NOMO-1 (cell line): ENCODE measurements around the gene FANCC.

Experiments
- DNase-seq, 2 experiments: peaks; one replicate each; lab custom pipeline; 2025; ENCODE audit not compliant: unreplicated experiment in 2 of 2; lab: John Stamatoyannopoulos, UW

The FANCC gene

DNA sequence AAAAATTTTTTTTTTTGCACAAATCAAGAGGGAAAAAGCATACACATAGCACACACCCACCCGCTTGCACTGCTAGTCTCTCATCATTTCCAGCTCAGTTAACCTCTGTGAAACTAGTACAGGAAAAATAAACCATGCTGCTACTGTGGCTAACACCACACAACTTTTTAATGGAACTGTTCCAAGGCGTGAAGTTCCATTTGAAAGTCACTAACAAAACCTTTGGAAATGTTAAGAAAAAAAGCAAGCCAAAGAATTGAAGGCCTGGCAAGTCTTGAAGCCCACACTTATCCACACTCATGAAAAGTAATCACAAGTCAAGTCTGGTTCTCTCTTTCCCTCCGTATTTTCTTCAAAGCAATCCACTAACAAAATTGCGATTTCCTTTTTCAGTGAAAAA lies 116.3 kb downstream of the FANCC start:
- DNase-seq, result no peak

DNA sequence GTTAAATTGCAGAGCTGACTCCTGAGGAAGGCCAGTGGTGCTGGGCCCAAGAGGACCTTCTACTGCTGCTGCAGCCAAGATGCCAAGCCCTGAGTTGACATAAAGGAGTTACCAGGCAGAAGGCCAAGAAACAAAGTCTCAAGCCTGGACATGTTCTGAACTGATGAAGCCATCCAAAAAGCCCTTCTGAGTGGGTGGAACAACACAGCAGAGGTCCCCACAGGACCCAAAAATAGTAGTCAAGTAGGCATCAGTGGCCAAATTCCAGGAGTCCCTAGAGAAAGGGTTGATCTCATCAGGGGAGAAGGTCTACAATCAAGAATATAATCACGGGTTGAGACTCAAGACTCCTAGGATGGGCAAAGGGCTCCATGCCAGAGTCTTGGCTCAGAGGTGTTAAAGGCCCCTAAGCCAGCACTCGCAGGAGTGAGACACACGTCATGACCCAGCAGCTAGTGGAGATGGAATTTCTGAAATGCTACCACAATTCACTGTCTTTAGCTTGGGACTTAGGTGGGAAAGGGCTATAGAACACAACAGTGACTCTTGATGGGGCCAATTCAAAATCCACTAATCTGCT lies 119.7 kb downstream of the FANCC start:
- DNase-seq, result no peak

DNA sequence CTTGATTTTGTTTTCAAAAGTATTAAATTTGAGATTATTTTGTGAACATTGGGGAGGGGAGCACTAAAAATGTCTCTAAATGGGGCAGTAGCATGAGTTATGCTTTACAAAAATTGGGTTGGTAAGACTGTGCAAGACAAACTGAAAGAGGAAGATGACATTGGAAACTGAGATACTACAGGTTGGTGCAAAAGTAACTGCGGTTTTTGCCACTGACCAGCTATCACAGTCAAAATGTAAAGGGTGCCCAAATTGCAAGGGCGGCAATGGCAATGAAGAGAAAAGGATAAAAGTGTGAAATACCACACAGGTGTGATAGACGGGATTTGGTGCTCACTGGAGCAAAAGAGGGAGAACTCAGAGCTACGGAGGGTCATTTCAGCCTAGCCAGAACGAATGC lies 124.0 kb downstream of the FANCC start:
- DNase-seq, result no peak

DNA sequence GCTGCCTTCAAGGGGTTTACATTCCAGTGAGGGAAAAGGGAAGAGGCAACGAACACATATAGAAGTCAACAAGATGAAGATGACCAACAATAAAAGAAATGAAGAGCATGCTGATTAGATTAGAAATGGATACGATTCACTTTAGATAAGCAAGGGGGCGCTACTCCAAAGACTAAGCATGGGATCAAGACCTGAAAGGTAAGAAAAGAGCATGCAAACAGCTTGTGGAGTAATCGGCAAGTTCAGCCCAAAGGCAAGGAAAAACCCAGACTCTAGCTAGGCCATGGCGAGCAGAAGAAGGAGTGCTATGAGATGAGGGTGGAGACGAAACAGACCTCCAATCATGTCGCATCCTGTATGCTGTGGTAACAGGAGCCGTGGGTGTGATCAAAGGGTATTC lies 124.4 kb downstream of the FANCC start:
- no peak for DNase-seq

DNA sequence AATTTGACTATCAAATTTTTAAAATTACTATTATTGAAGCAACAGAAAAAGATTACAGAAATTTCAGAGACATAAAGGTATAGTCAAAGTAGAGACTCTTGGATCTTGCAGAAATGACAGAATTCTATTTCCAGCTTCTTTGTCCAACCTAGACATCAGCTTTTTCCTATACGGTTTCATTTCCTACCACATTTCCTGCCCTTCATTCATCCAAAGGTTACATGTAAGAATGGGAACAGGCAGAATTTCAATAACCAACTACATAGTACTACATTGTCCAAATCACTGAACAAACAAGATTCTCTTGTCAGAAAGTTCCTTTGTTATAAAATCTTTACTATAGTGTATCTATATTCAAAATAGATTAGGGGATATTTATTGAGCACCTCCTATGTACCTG lies 124.9 kb downstream of the FANCC start:
- no peak for DNase-seq

DNA sequence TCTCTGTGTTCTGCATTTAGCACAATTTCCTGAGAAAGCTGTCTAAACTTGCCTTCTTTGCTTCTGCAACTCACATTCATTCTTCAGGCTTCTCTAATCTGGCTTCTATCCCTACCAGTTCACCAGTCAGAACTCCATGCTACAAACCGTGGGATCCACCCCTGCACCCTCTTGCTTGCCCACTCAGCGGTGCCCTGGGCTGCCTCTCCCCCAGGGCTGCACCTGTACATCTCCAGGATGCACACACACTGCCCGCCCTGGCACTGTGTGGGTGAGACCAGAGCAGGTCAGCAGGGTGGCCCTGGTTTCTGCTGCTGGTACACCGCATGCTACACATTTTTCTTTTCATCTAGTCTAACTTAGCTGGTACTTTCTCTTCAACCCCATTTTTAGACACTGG lies 127.1 kb downstream of the FANCC start:
- DNase-seq, result no peak

DNA sequence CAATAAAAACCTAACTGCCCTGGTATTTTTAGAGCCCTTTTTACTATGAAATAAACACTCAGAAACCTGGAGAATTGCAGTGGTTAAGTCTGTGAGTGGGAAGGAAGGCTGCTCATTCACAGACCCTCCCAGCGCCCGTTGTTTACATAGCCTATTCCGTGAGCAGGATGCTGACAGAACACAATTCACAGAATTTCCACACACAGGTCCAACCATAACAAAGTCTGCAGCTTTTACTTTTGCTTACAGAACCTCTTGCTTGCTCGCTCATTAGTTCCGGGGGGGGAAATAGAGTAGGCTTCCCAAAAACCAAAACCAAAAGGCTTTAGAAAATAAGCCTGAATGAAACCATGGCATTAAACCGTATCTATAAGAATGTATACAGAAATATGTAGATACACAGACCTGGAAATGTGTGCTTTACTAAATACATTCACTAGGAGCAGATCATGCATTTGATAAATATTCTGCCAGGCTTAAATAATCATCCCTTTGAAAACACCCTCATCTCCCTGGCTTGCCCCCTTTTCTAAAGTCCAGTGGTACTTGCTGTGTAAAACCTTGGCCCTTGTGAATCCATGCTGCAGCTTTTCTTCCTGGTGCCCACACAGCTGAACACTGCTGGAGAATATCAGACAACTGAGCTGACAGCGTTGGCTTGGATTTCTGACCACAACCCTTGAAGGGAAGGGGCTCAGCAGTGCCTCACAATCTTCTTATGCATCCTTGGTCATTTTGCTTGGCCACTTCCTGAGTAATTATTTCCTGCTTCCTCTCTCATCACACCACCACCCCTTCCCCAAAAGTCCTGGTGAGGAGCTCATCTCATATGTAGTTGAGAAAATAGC lies 128.0 kb downstream of the FANCC start:
- peak; percentile 24 to 33 for DNase-seq

DNA sequence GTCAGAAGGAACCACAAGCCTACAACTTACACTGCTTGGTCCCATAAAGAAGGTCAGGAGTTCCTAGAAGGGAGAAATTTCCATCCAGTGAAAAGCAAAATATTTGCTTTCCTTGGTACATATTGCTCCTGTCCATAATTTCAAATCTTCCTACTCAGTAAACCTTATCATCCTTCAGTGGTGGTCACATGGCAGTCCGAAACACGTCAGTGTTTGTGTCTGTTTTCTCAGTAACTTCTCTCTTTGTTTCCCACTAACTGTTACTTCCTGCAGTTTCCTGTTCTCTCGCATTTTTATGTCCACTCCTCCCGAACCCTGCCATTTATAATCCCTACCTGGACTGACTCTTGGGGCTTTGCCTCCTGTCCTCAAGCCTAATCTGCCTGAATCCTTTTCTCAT lies 129.1 kb downstream of the FANCC start:
- DNase-seq, result peak in 1 of 2 experiments; percentile 7

DNA sequence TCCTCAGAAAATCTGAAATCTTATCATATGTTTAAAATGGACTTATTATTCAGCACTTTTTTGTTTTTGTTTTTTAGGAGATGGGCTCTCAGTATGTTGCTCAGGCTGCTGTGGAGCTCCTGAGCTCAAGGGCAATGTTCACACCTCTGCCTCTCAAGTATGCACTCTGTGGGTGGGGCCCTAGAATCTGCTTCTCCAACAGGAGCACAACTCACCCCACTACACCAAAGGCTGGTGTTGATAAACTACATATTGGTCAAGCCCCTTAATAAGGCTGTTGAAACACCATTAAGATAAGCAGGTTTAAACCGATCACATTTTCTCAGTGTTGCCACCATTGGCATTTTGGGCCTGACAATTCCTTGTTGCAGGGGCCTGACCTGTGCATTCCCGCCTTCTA lies 131.6 kb downstream of the FANCC start:
- no peak for DNase-seq

DNA sequence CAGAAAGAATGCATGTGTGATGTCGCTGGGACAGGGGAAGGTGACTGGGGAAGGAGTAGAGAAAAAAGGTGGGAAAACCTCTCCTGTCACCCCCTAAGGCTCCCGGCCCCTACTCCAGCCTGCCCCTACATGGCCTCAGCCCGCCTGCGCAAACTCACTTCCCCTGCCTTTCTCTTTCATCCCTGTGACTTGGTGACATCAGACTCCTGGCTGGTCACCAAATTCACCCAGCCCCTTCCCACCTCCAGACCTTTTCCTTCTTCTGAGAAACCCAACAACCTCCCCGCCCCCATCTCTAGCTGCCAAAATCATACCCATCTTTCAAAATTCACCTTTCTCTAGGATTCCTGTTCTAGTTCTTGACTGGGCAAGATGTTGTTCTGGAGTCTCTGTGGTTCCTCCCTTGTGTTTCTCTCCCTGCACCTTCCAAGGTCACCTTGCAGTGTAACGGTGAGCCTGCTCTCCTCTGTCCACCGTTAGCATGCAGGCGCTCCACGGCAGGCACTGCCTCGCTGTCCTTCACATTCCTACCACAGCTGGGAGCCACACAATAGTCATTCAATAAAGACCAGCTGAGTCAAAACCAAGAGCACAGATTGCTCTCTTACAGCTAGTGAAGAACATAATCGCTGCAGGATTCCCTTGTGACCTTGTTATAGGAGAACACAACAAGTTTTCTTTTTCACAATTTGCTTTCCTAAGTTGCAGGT lies 134.5 kb downstream of the FANCC start:
- no peak for DNase-seq

DNA sequence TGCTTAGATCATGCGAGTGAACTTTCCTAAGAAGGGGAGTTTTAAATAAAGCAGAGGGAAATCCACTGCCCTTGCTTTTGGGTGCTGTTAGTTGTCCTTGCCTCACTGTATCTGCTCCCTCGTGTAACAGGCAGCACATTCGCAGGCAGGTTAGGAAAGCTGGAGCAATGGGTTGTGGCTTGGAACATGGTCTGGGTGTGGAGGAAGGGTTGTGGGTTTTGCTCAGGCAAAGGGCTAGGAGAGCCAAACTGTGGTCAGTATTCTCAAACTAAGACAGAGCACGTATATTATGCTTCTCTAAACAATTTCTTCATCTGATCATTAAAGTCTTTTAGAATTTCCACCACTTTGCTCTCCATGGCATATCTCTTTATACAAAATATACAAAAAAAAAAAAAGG lies 135.7 kb downstream of the FANCC start:
- DNase-seq, result no peak

DNA sequence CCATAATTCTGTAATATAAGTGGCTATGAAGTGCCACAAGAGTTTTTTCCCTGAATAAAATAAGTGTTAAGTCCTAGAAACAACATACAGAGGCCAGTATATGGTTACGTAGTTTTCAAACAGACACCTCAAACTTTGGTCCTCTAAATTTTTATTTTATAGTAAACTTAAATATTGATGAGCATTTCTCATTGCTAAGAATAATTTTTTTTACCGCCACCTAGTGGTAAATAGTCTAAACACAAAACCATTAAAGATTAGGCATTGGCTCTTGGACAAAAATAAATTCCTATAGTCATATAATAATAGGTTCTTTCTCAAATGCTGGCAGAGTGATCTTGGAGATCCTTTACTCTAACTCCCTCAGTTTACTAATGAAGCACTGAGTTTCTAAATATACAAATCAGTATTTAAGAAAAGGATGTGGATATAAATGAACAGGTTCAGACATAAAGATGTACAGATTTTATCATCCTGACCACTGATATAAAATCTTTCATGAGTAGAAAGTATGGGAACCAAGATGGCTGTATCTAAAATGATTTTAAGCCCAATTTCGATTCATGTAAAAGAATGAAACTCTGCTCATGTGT lies 136.2 kb downstream of the FANCC start:
- peak in 1 of 2 experiments; percentile 2 for DNase-seq

DNA sequence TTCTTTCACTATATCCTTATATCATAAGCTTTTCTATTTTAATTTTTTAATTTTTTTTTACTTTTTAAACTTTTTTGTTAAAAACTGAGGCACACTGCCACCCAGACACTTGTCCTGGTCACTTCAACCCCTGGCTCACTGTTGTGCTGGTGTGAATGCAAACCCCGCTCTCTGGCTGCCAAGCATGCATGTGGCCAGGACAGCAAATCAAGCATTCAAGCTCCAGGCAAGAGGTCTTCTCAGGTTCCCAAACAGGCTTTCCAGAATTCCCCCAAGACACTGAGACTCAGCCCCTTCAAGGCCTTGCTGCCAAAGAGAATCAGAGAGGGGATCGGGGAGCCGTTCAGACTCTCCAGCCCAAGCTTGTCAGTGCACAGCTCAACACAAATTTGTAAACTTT lies 139.9 kb downstream of the FANCC start:
- no peak for DNase-seq

DNA sequence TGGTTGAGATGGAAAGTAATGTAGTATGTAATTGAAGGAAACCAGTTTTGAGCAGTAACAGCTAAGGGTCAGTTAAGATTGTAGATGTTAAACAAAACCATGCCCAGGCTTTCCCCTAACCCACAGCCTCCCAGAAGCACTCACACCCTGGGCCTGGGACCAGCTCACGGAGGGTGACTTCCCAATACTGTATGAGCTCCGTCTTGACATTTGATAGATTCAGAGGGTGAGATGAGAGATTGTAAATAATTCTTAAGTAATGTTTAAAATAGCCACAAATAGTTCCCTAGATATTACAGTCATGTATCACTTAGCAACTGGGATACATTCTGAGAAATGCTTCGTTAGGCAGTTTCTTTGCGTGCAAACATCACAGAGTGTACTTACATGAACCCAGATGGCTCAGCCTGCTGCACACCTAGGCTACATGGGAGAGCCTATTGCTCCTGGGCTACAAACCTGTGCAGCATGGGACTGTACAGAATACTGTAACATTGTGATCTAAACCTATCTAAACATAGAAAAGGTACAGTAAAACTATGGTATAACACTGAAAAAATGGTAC lies 140.7 kb downstream of the FANCC start:
- DNase-seq, result no peak

DNA sequence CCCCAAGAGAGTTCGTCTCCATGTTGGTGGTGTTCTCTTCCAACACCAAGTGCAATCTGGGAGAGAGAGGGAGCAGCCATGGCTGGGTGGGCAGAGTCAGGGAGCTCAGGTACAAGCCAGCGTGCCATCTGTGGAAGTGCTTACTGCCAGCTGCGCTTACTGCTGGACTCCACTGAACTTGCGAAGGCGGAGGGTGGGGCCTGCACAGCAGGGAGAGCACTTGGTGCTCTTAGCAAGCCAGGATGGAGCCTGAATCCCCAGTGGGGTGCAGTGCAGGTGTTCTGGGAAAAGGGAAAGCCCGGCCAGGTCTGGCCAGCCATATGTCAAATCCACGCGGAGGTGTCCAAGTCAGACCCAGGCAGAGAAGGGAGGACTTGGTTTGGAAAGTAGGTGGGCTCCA lies 142.0 kb downstream of the FANCC start:
- DNase-seq, result no peak

DNA sequence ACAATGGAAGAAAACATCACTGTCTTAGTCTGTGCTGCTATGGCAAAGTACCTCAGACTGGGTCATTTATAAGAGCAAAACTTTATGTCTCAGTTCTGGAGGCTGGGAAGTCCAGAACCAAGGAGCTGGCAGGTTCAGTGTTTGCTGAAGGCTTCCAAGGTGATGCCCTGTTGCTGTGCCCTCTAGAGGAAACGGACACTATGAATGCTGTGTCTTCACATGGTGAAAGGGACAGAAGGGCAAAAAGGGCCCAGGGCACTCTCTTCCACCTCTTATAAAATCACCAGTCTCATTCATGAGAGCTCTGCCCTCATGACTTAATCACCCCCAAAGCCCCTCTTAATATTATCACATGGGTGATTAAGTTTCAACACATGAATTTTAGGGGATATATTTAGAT lies 143.5 kb downstream of the FANCC start:
- DNase-seq, result no peak

DNA sequence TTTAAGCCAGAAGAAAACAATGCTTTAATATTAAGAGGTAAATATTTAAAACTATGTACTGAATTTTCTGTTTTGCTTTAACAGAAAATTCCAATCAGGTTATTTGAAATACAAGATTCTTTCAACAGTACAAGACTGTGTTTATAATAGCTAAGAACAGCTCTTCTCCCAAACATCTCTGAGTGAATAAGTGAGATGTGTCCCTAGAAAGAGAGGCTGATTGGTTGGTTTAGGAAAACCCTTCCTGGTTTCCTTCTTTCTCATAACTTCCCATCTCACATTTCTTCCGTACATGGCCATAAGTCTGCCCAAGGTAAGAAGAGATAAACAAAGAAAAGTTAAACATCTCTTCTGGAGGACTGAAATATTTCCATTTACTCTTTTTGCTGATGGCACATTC lies 145.9 kb downstream of the FANCC start:
- DNase-seq, result no peak

DNA sequence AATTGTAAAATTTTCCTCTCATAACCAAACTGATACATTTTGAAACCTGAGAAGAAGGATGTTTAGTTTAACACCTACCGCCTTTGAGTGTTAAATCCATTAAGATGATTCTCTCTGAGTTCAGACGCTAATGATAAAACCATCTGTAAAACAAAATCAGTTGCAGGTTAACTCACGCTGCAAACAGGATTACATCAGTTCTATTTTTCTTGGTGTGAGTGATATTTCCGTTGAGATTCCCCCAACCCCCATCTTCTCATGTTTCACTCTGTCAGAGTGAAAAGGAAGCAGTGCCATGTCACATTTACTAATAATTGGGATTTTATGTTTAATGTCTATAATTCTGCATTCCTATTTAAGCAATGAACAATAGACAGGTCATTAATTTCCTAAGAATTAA lies 146.5 kb downstream of the FANCC start:
- no peak for DNase-seq

DNA sequence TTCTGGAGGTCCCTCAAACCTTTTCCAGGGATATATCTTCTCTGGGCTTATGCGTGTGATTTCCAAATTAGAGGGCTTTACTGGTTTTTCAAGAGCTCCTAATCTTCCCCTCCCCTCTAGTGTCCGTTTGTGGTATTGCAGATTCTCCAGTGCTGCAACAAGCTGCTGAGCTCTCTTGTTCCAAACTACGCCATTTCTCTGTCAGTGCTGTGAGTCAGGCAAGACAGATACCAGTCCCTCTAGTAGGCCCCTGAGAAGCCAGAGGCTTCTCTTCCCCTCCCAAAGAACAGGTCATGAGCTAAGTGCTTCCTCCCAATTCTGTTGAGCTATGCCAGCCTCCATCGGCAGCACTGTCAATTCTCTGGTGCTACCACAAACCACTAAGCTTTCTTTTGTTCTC lies 149.5 kb downstream of the FANCC start:
- DNase-seq, result peak; percentile 12 to 58

DNA sequence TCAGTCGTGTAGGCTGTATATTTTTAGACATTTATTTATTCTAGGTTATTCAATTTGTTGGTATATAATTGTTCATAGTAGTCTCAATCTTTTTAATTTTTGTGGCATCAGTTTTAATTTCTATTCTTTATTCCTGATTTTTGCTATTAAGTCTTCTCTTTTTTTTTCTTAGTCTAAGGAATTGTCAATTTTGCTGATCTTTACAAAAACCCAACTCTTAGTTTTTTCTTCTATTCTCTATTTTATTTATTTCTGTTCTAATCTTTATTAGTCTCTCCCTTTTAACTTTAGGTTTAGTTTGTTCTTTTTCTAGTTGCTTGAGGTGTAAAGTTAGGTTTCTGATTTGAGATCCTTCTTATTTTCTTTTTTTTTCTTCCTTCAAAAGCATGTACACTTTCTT lies 152.5 kb downstream of the FANCC start:
- no peak for DNase-seq

DNA sequence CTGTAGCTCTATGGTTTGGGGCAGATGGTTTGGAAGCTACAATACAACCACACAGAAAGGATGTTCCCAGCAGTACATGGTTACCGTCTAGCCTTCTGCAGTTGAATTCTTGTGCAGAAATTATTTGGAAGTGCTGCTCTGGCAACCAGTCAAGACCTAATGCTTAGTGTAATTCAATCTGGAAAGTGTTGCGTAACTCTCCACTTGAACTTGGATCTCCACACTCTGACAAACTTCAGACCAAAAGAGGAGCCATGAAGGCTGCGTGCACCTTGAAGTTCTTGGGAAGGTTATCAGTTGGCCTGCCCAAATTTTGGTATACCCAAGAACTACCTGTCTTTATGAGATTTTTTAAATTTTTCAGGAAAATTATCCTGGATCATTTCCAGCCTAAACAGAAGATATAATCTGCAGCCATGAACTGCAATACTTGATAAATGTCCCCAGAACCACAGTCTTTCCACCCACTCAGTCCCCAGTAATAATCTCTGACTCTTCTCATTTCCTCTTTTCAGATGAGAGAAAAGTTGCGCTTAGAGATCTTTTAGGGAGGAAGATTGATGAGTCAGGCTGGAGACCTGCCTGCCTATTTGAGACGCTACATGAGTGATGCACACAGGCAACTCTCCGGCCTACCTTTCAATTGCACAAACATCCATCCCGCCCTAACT lies 159.9 kb downstream of the FANCC start:
- DNase-seq, result peak; percentile 58 to 91
